AG10803 (cell line): ENCODE measurements around the gene SMIM11.
A peak's percentile ranks its signal among the peaks of the same experiment; 100 is the strongest.
"Not testable (repeated sequence)": the region's sequence is repeated elsewhere in the genome, so short reads cannot be mapped to it uniquely, and the experiment has no call there.

Experiments used
- DNase-seq: peaks from one replicate; pipeline ENCODE4 v3.0.0; 2010; ENCODE audit warnings: low read depth
- H3K4me3 ChIP-seq: 2 replicates; pipeline ENCODE4 v1.5.1; 2011; ENCODE audit warnings: mild to moderate bottlenecking, low read length, control low read depth
- CTCF ChIP-seq: conservative IDR thresholded peaks from 2 replicates; pipeline ENCODE4 v1.5.1; 2011; ENCODE audit warnings: mild to moderate bottlenecking, low read length, control low read depth, inconsistent platforms

SMIM11 gene

GRCh38 chr21:34374940-34375618 is at the start of gene SMIM11:
TSS of gene SMIM11 (plus strand) at chr21:34375507. CDS start at chr21:34379505, 3,998 bp downstream.
- H3K4me3 ChIP-seq, DNase-seq: not testable (repeated sequence)

DNA sequence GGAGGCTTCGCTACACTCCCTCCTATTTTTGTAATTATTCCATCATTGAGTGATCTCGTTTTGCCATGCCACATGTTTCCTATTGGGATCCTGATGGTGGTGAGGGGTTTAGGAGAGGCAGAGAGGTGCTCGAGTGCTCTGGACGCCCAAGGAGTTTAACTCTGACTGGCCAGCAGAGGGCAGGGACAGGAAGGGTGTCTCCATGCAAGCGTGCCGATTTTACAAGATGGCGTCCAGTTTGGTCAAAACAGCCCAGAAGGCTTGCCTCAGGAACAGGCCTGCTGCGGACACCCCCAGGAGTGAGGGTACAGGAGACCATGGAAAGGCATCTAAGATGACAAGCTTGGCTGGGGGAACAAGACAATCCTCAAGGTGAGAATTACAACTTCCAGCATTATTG is 45.3 kb upstream of the SMIM11 start:
- no peak for TF ChIP-seq CTCF
- no peak for DNase-seq
- no peak overlapping the region for H3K4me3 ChIP-seq

DNA sequence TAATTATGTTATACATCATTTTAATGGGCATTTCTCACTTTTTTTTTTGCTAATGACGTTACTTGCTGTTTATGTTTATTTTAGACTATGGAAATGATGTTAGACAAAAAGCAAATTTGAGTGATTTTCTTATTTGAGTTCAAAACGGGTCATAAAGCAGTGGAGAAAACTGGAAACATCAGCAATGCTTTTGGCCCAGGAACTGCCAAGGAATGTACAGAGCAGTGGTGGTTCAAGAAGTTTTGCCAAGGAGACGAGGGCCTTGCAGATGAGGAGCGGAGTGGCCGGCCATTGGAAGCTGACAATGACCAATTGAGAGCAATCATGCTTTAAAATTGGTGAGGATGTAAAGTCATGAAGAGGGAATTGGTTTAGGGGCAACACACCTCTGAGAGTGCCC is 43.6 kb upstream of the SMIM11 start:
- TF ChIP-seq CTCF, result no peak

GRCh38 chr21:34332347-34332746 is 43.0 kb upstream of the SMIM11 start:
- DNase-seq, result no peak
- TF ChIP-seq CTCF, result no peak
- no peak overlapping the region for H3K4me3 ChIP-seq

More for the DNA sequence above, 43.6 kb upstream of the SMIM11 start:
- no peak overlapping the region for H3K4me3 ChIP-seq
- no peak for DNase-seq

DNA sequence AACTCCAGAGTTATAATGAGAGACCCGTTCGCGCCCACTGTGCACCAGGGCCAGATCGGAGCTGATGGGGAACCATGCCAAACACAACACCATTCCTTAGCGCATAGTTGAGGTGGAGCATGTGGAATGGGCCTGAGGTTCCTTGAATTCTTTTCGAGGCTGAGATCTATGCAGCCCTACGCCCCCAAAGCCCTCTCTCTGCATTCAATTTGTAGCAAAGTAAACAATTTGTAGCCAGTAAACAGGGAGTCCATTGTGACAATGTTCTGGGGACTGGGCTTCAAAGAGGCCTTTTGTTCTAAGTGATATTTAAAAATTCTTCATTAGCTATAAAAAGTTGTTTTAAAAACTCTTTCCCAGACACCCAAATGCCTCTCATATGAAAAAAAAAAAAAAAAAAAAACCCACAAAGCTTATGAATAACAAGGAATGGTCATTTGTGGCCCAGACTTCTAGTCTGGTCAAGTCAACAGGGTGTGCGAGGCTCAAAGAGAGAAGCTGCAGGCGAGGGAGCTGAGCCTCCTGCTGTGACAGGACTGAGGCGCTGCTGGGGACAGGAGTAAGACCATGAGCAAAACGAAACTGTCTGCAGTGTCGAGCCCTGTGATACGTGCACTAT is 42.1 kb upstream of the SMIM11 start:
- no peak overlapping the region for H3K4me3 ChIP-seq
- TF ChIP-seq CTCF, result no peak
- DNase-seq, result peak; percentile 70

DNA sequence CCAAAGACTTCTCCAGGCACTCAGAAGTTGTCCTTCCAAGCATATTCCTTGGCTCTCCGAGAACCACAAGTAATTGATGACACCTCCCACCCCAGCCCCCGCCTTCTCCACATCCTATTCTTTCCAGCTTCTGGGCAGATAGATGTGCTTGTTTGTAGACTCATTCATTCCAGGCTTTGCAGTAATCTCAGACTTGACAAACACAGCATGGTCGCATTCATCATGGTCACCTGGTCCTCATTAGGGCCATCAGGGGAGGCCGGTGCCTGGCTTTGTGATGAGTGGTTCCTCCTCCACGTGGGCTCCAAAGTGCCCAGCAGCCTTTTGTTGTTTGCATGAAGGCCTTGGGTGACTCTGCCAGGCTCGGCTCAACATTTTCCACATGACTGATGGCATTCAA is 40.0 kb upstream of the SMIM11 start:
- peak; percentile 89 for DNase-seq
- TF ChIP-seq CTCF, result no peak
- no peak overlapping the region for H3K4me3 ChIP-seq

DNA sequence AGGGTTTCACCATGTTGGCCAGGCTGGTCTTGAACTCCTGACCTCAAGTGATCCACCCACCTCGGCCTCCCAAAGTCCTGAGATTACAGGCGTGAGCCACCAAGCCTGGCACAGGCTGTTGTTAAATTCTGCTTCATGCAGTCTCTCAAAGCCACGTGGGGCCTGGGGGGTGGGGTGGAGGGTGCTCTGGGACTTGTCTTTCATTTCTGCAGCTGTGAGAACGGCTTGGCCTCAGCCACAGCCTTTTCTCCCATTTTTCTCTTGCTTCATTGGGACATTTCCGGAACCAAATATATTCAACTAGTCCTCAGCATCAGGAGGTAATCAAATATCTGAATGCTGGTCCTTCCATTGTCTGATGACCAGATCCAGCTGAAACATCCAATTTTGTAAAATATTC is 39.1 kb upstream of the SMIM11 start:
- peak; percentile 60 for DNase-seq
- no peak for TF ChIP-seq CTCF
- no peak overlapping the region for H3K4me3 ChIP-seq
